Adipocyte (in vitro differentiated cells): ENCODE data around the gene ELK3.

Experiments used
- DNase-seq: peaks from one replicate; pipeline ENCODE4 v3.0.0-alpha.2; 2015; ENCODE audit warnings: low read depth
- H3K27me3 ChIP-seq: replicated peaks from 2 replicates; pipeline ENCODE4 v1.7.0; 2013; ENCODE audit warnings: mild to moderate bottlenecking, low read length, moderate library complexity; ENCODE audit not compliant: control insufficient read depth, insufficient read depth
- H3K36me3 ChIP-seq: 2 replicates; pipeline ENCODE4 v1.7.0; 2013; ENCODE audit warnings: low read length, mild to moderate bottlenecking, moderate library complexity; ENCODE audit not compliant: control insufficient read depth, insufficient read depth, severe bottlenecking
- H3K4me1 ChIP-seq: 2 replicates; pipeline ENCODE4 v1.7.0; 2013; ENCODE audit warnings: mild to moderate bottlenecking, low read length, moderate library complexity; ENCODE audit not compliant: control insufficient read depth, insufficient read depth
- H3K4me3 ChIP-seq: 2 replicates; pipeline ENCODE4 v1.7.0; 2013; ENCODE audit warnings: mild to moderate bottlenecking, low read length, moderate library complexity
- H3K9ac ChIP-seq: 2 replicates; pipeline ENCODE4 v1.7.0; 2013; ENCODE audit warnings: mild to moderate bottlenecking, low read length, moderate library complexity
- H3K9me3 ChIP-seq: 2 replicates; pipeline ENCODE4 v1.7.0; 2013; ENCODE audit warnings: mild to moderate bottlenecking, low read length, moderate library complexity; ENCODE audit not compliant: control insufficient read depth

ELK3 gene

GRCh38 chr12:96167492-96167891 lies 26.7 kb upstream of the ELK3 start:
- DNase-seq: no peak
- Histone ChIP-seq H3K4me3 (no peak overlapping the region), H3K9me3 (no peaks in the 10 kb centered on the region), H3K9ac (no peak overlapping the region), H3K4me1 (no peaks in the 10 kb centered on the region), H3K36me3 (no peaks in the 10 kb centered on the region), H3K27me3 (no peaks in the 10 kb centered on the region)

GRCh38 chr12:96170328-96170727 lies 23.8 kb upstream of the ELK3 start:
- Histone ChIP-seq H3K9ac (no peak overlapping the region), H3K9me3 (no peaks in the 10 kb centered on the region), H3K4me1 (no peaks in the 10 kb centered on the region), H3K27me3 (no peaks in the 10 kb centered on the region), H3K4me3 (no peak overlapping the region), H3K36me3 (no peaks in the 10 kb centered on the region)
- no peak for DNase-seq

GRCh38 chr12:96170762-96171161 lies 23.4 kb upstream of the ELK3 start:
- Histone ChIP-seq H3K27me3 (no peaks in the 10 kb centered on the region), H3K9ac (no peak overlapping the region), H3K9me3 (no peaks in the 10 kb centered on the region), H3K4me1 (no peaks in the 10 kb centered on the region), H3K4me3 (no peak overlapping the region), H3K36me3 (no peaks in the 10 kb centered on the region)
- DNase-seq: no peak

- Histone ChIP-seq H3K27me3 (no peaks in the 10 kb centered on the region), H3K9me3 (peaks cover 9% of the 10 kb centered on the region), H3K4me1 (no peaks in the 10 kb centered on the region), H3K36me3 (no peaks in the 10 kb centered on the region), H3K9ac (no peak overlapping the region), H3K4me3 (no peak overlapping the region)
- DNase-seq: no peak
Measured at GRCh38 chr12:96171905-96172304, 22.3 kb upstream of the ELK3 start.

- H3K9ac ChIP-seq: no peak overlapping the region
- H3K27me3 ChIP-seq: no peaks in the 10 kb centered on the region
- peaks cover 9% of the 10 kb centered on the region for H3K9me3 ChIP-seq
- no peaks in the 10 kb centered on the region for H3K4me1 ChIP-seq
- no peak overlapping the region for H3K4me3 ChIP-seq
- H3K36me3 ChIP-seq: no peaks in the 10 kb centered on the region
- no peak for DNase-seq
Measured at GRCh38 chr12:96172981-96173380, 21.2 kb upstream of the ELK3 start.

GRCh38 chr12:96176575-96176974 lies 17.6 kb upstream of the ELK3 start:
- Histone ChIP-seq H3K4me1 (no peaks in the 10 kb centered on the region), H3K4me3 (no peak overlapping the region), H3K36me3 (no peaks in the 10 kb centered on the region), H3K27me3 (no peaks in the 10 kb centered on the region), H3K9me3 (peaks cover 9% of the 10 kb centered on the region), H3K9ac (no peak overlapping the region)
- DNase-seq: no peak

GRCh38 chr12:96177013-96177412 lies 17.2 kb upstream of the ELK3 start:
- H3K36me3 ChIP-seq: no peaks in the 10 kb centered on the region
- no peak overlapping the region for H3K9ac ChIP-seq
- no peaks in the 10 kb centered on the region for H3K27me3 ChIP-seq
- no peaks in the 10 kb centered on the region for H3K4me1 ChIP-seq
- peaks cover 9% of the 10 kb centered on the region for H3K9me3 ChIP-seq
- no peak overlapping the region for H3K4me3 ChIP-seq
- DNase-seq: no peak

GRCh38 chr12:96183734-96184370 lies 10.3 kb upstream of the ELK3 start:
- Histone ChIP-seq H3K27me3 (no peaks in the 10 kb centered on the region), H3K4me3 (no peak overlapping the region), H3K9ac (no peak overlapping the region), H3K36me3 (no peaks in the 10 kb centered on the region), H3K4me1 (peaks cover 10% of the 10 kb centered on the region), H3K9me3 (no peaks in the 10 kb centered on the region)
- DNase-seq: no peak

GRCh38 chr12:96185914-96186313 lies 8.3 kb upstream of the ELK3 start:
- H3K9ac ChIP-seq: no peak overlapping the region
- H3K27me3 ChIP-seq: no peaks in the 10 kb centered on the region
- no peak overlapping the region for H3K4me3 ChIP-seq
- peaks cover 10% of the 10 kb centered on the region for H3K4me1 ChIP-seq
- DNase-seq: no peak
- H3K36me3 ChIP-seq: no peaks in the 10 kb centered on the region
- no peaks in the 10 kb centered on the region for H3K9me3 ChIP-seq

- H3K36me3 ChIP-seq: no peaks in the 10 kb centered on the region
- no peaks in the 10 kb centered on the region for H3K27me3 ChIP-seq
- H3K9ac ChIP-seq: no peak overlapping the region
- peaks cover 10% of the 10 kb centered on the region for H3K4me1 ChIP-seq
- DNase-seq: no peak
- H3K9me3 ChIP-seq: no peaks in the 10 kb centered on the region
- no peak overlapping the region for H3K4me3 ChIP-seq
Measured at GRCh38 chr12:96186607-96187301, 7.4 kb upstream of the ELK3 start.

GRCh38 chr12:96187956-96188355 lies 6.2 kb upstream of the ELK3 start:
- H3K4me3 ChIP-seq: no peak overlapping the region
- no peaks in the 10 kb centered on the region for H3K27me3 ChIP-seq
- no peaks in the 10 kb centered on the region for H3K9me3 ChIP-seq
- H3K4me1 ChIP-seq: peaks cover 7% of the 10 kb centered on the region
- no peaks in the 10 kb centered on the region for H3K36me3 ChIP-seq
- no peak overlapping the region for H3K9ac ChIP-seq
- DNase-seq: peak; percentile 64

GRCh38 chr12:96189781-96190180 lies 4.4 kb upstream of the ELK3 start:
- Histone ChIP-seq H3K9ac (no peak overlapping the region), H3K4me1 (peaks cover 7% of the 10 kb centered on the region), H3K9me3 (no peaks in the 10 kb centered on the region), H3K27me3 (no peaks in the 10 kb centered on the region), H3K4me3 (no peak overlapping the region), H3K36me3 (no peaks in the 10 kb centered on the region)
- no peak for DNase-seq
